OCI-LY7 (cell line): Measurements from ENCODE around the gene TBL1XR1. TPM values are rescaled to one million over a fixed set of nuclear protein-coding genes. Genes with fewer than 3 reads are reported as not detected.

Experiments used
- BruUV-seq: library from RNA; stranded (reverse); fragments of 400-500 nt; replicated peaks from 2 replicates; lab custom pipeline; 2021; lab: Mats Ljungman, UMichigan
- CTCF ChIA-PET: fragments of 300-600 bp; sonication (Branson Sonifier 250); formaldehyde crosslinking; loops from one replicate; lab custom pipeline; 2022; ENCODE audit warnings: antibody characterized with exemption; ENCODE audit not compliant: unreplicated experiment; lab: Charles Lee
- POLR2A ChIA-PET: fragments of 300-600 bp; sonication (Branson Sonifier 250); formaldehyde crosslinking; loops from one replicate; lab custom pipeline; 2022; ENCODE audit warnings: antibody characterized with exemption; lab: Charles Lee
- DNase-seq: peaks from one replicate; pipeline ENCODE4 v3.0.0-alpha.2; 2015; ENCODE audit warnings: low spot score
- H2AFZ ChIP-seq: fragments of 200-600 bp; sonication (generic), shearing (Covaris generic); 2 replicates; pipeline ENCODE4 v1.6.1; 2014; ENCODE audit warnings: mild to moderate bottlenecking, antibody characterized with exemption, low read length, moderate library complexity
- H3K27ac ChIP-seq: fragments of 200-600 bp; sonication (generic); 2 replicates; pipeline ENCODE4 v1.5.1; 2014; ENCODE audit warnings: mixed run types, low read depth, mild to moderate bottlenecking, moderate library complexity, low read length, inconsistent platforms; ENCODE audit not compliant: poor library complexity, severe bottlenecking
- H3K36me3 ChIP-seq: fragments of 200-600 bp; sonication (generic); 2 replicates; pipeline ENCODE4 v1.6.1; 2014; ENCODE audit warnings: mild to moderate bottlenecking, antibody characterized with exemption, low read length, moderate library complexity, mixed read lengths; ENCODE audit not compliant: insufficient read depth
- H3K4me1 ChIP-seq: fragments of 200-600 bp; sonication (generic); 2 replicates; pipeline ENCODE4 v1.5.1; 2014; ENCODE audit warnings: mild to moderate bottlenecking, low read length; ENCODE audit not compliant: insufficient read depth, poor library complexity, severe bottlenecking
- H3K4me2 ChIP-seq: fragments of 200-600 bp; sonication (generic); 2 replicates; pipeline ENCODE4 v1.6.1; 2014; ENCODE audit warnings: mild to moderate bottlenecking, low read length
- H3K4me3 ChIP-seq: fragments of 200-600 bp; sonication (generic); 2 replicates; pipeline ENCODE4 v1.5.1; 2014; ENCODE audit warnings: mild to moderate bottlenecking, low read depth, low read length; ENCODE audit not compliant: poor library complexity, severe bottlenecking
- H3K79me2 ChIP-seq: fragments of 200-600 bp; sonication (generic); 2 replicates; pipeline ENCODE4 v1.6.1; 2016; ENCODE audit warnings: low read depth, mild to moderate bottlenecking, low read length, moderate library complexity, mixed read lengths; ENCODE audit not compliant: insufficient read depth
- H3K9me2 ChIP-seq: fragments of 200-600 bp; sonication (generic); 2 replicates; pipeline ENCODE4 v1.6.1; 2016; ENCODE audit warnings: mild to moderate bottlenecking, low read length, mixed read lengths; ENCODE audit not compliant: insufficient read depth
- H3K9me3 ChIP-seq: fragments of 200-600 bp; sonication (generic); 2 replicates; pipeline ENCODE4 v1.6.1; 2014; ENCODE audit warnings: mild to moderate bottlenecking, mixed run types, low read length, mixed read lengths
- H4K20me1 ChIP-seq: fragments of 200-600 bp; sonication (generic); 2 replicates; pipeline ENCODE4 v1.6.1; 2014; ENCODE audit warnings: mild to moderate bottlenecking, antibody characterized with exemption, low read length, moderate library complexity, mixed read lengths; ENCODE audit not compliant: insufficient read depth
- EZH2phosphoT487 ChIP-seq: fragments of 200-600 bp; sonication (generic); IDR thresholded peaks from 2 replicates; pipeline ENCODE4 v1.6.1; 2018; ENCODE audit warnings: low read depth, borderline replicate concordance, mild to moderate bottlenecking, mixed run types, antibody characterized with exemption, low read length, moderate library complexity, mixed read lengths
- intact Hi-C: fragments of 100-400 bp; cut with micrococcal nuclease; formaldehyde crosslinking; loops from one replicate; pipeline ENCODE4 v1.10.0; 2022; ENCODE audit not compliant: unreplicated experiment
- total RNA-seq, 2 experiments: library from RNA; depleted of rRNA in 1 of 2; stranded (reverse); fragments of >200 nt in 1 of 2; shearing (Covaris generic) in 1 of 2; gene quantifications; 2 replicates each; pipeline ENCODE4 v1.2.3, GENCODE V29; 2014 to 2022
- TF ChIP-seq, protein P1 (sequence below): fragments of 200-600 bp; sonication (generic); conservative IDR thresholded peaks from 2 replicates; pipeline ENCODE4 v1.5.1; 2014; ENCODE audit warnings: mild to moderate bottlenecking, antibody characterized with exemption, low read length, moderate library complexity, mixed read lengths

Gene TBL1XR1
- total RNA-seq, 2 experiments from 2014 or later: 103 to 158 TPM

DNA sequence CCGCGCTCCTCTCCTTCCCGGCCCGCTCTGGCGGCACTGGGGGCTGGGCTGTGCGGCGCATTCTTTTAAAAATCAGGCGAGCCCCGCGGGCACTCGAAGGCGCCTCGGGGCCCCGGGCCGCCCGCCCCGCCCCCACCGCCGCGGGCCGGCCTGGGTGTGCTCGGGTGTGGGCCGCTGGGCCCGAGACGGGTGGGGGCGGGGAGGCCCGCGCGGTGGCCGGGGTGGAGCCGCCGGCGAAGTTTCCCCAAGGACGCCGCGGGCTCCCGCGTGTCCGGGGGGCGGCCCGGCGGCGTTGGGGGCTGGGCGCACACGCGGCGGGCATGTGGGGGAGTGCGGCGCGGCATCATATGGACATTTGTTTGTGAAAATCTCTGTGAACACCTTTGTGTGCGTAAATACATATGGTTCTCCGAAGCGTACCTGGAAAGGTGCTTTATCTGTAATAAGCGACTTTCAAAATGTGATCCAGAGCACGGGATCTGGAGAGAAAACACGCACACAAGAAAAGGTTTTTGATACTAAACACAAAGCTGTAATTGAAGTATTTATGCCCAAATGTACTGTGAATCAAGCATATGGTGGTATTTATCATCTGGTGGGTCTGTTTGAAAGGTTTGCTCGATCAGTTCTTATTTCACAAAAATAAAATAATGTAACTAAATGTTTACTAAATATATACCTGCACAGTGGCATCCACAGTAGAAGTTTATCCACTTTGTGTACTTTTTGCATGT lies 612 bp upstream of the TBL1XR1 start:
- H3K4me1 ChIP-seq: peaks cover 52% of the 10 kb centered on the region
- ChIA-PET POLR2A (interaction anchor here (0.6 to 3.1 kb wide), 12 partner anchors 52 to 175 kb away, joined by 3 to 17 read pairs (median 4); no protein-coding TSS in a partner anchor), CTCF (interaction anchor here (0.6 kb wide), 1 partner anchor 163 kb away, joined by 3 read pairs; no protein-coding TSS in a partner anchor)
- TF ChIP-seq EZH2phosphoT487: no peak
- TF ChIP-seq, protein P1, sequence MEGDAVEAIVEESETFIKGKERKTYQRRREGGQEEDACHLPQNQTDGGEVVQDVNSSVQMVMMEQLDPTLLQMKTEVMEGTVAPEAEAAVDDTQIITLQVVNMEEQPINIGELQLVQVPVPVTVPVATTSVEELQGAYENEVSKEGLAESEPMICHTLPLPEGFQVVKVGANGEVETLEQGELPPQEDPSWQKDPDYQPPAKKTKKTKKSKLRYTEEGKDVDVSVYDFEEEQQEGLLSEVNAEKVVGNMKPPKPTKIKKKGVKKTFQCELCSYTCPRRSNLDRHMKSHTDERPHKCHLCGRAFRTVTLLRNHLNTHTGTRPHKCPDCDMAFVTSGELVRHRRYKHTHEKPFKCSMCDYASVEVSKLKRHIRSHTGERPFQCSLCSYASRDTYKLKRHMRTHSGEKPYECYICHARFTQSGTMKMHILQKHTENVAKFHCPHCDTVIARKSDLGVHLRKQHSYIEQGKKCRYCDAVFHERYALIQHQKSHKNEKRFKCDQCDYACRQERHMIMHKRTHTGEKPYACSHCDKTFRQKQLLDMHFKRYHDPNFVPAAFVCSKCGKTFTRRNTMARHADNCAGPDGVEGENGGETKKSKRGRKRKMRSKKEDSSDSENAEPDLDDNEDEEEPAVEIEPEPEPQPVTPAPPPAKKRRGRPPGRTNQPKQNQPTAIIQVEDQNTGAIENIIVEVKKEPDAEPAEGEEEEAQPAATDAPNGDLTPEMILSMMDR: no peak; the same call in 1 of the 2 replicates
- H2AFZ ChIP-seq: peak overlapping the region; percentile 81
- peak overlapping the region; percentile 95 for H3K27ac ChIP-seq
- peak overlapping the region; percentile 100 for H3K4me3 ChIP-seq
- H3K36me3 ChIP-seq: peaks cover 29% of the 10 kb centered on the region
- TSS peak; percentile 84 for BruUV-seq
- DNase-seq: peak; percentile 71
- H3K9me3 ChIP-seq: no peaks in the 10 kb centered on the region
- peaks cover 38% of the 10 kb centered on the region for H3K79me2 ChIP-seq
- peaks cover 20% of the 10 kb centered on the region for H4K20me1 ChIP-seq
- H3K9me2 ChIP-seq: no peaks in the 10 kb centered on the region
- peak overlapping the region; percentile 96 for H3K4me2 ChIP-seq
- intact Hi-C loops: loop anchor here (1.0 to 2.0 kb wide), 3 partner anchors 127 to 162 kb away; no protein-coding TSS in a partner anchor

DNA sequence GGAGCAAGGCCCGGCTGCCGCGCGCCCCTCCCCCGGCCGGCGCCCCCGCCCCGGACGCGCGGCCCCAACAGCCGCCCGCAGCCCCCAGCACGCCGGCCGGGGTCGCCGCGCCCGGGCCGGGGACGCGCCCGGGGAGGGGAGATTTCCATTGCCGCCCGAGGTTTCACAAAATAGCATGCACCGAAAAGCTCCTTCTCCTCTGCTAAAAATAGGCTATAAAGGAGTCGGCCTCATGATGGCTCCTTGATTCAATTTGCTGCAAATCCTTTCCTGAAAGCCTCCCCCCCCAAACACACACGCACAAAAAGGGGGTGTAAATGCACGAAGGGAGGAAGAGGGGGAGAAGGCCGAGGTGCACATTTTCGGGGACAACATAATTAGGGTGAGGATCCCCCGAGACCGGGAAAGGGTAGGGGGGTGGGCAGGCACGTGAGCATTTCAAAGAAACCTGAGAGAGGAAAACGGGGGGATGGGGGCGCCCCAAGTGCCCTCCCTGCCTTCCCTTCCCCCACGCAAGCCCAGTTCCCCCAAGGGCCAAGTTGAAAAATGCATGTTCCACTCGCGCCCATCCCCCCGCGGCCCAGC lies 734 bp downstream of the TBL1XR1 start:
- H2AFZ ChIP-seq: no peak overlapping the region
- ChIA-PET POLR2A (interaction anchor here (1.2 to 3.2 kb wide), 6 partner anchors 130 to 164 kb away, joined by 3 to 13 read pairs (median 7); no protein-coding TSS in a partner anchor), CTCF (interaction anchor here (0.5 kb wide), 1 partner anchor 163 kb away, joined by 3 read pairs; no protein-coding TSS in a partner anchor)
- peaks cover 56% of the 10 kb centered on the region for H3K4me1 ChIP-seq
- no TSS peak for BruUV-seq
- peak overlapping the region; percentile 100 for H3K4me3 ChIP-seq
- H3K79me2 ChIP-seq: peaks cover 52% of the 10 kb centered on the region
- intact Hi-C loops: loop anchor here (1.0 to 2.0 kb wide), 2 partner anchors 146 to 164 kb away; no protein-coding TSS in a partner anchor
- no peak for TF ChIP-seq EZH2phosphoT487
- TF ChIP-seq, protein P1: no peak
- H4K20me1 ChIP-seq: peaks cover 30% of the 10 kb centered on the region
- peak overlapping the region; percentile 83 for H3K4me2 ChIP-seq
- H3K9me2 ChIP-seq: no peaks in the 10 kb centered on the region
- no peaks in the 10 kb centered on the region for H3K9me3 ChIP-seq
- peak; percentile 55 for DNase-seq
- H3K27ac ChIP-seq: peak overlapping the region; percentile 95
- peaks cover 39% of the 10 kb centered on the region for H3K36me3 ChIP-seq
